Ovary (tissue), 3 donors: ENCODE results near the gene TMCO4.

Experiments
- CTCF ChIP-seq, 3 donors: fragments of 450-650 bp in 2 of 3; fragments of 200-600 bp in 1 of 3; IDR thresholded peaks; one replicate each; pipeline versions ENCODE4 v1.5.1 to v1.8.0; 2016 to 2022; ENCODE audit warnings: antibody characterized with exemption in 3 of 3, mild to moderate bottlenecking in 1 of 3
- EP300 ChIP-seq: sonication (generic); formaldehyde crosslinking; IDR thresholded peaks from one replicate; pipeline ENCODE4 v1.6.1; 2017; ENCODE audit warnings: antibody characterized with exemption
- POLR2A ChIP-seq: fragments of 450-650 bp; IDR thresholded peaks from one replicate; pipeline ENCODE4 v1.6.1; 2017; ENCODE audit warnings: antibody characterized with exemption, mild to moderate bottlenecking, moderate library complexity
- donor health status: DM: no; HTN: no; CAD: no.

GRCh38 chr1:19824541-19824940 is 24.8 kb upstream of the TMCO4 start:
- TF ChIP-seq POLR2A (no peak), CTCF (IDR thresholded peaks at IDR 0.05) (no peak), EP300 (no peak)
